Epithelial cell of proximal tubule (primary cell): ENCODE data around the gene CRELD2. TPM values are rescaled to one million over a fixed set of nuclear protein-coding genes. Genes with fewer than 3 reads are reported as not detected.

Source experiments
- DNase-seq: peaks from one replicate; pipeline ENCODE4 v3.0.0-alpha.2; 2011; ENCODE audit warnings: low read depth
- H3K4me3 ChIP-seq: 2 replicates; pipeline ENCODE4 v1.5.1; 2011; ENCODE audit warnings: low read depth, mild to moderate bottlenecking, low read length
- total RNA-seq: library from RNA; depleted of rRNA; stranded (reverse); fragments of >200 nt; gene quantifications from 2 replicates; pipeline ENCODE4 v1.2.3, GENCODE V29; 2015
- TF ChIP-seq, protein P1 (sequence below): conservative IDR thresholded peaks from 2 replicates; pipeline ENCODE4 v1.5.1; 2012; ENCODE audit warnings: low read depth, mild to moderate bottlenecking, low read length

Gene CRELD2
- total RNA-seq, 1 donor from 2014 or later = 54.1 TPM

DNA sequence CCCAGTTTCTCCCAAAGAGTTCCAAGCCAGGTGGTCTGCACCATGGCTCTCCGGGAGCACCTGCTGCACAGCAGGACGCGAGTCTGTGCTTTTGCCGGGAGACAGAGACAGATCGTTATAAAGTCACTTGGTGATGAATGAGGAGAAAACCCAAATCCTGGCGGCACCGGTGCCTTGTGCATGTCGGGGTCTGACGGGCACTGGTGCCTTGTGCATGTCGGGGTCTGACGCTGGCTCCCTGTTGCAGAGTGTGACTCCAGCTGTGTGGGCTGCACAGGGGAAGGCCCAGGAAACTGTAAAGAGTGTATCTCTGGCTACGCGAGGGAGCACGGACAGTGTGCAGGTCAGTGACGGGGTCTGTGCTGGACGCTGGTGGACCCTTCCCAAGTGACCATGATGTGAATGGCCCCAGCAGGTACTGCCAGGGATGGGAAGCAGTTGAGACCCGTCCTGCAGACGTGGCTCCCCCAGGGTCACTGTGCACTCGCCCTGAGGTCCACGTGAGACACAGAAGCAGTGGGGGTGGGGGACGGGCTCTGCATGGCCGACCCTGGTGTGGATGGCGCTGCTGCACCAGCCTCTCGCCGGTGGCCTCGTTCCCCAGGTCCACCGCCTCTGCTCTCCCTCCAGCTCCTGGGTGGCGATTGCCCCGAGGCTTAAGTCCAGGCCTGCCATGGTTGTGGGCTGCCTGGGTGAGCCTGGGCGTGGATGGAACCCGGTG, 5.8 kb downstream of the CRELD2 start:
- no peak for DNase-seq
- TF ChIP-seq, protein P1, sequence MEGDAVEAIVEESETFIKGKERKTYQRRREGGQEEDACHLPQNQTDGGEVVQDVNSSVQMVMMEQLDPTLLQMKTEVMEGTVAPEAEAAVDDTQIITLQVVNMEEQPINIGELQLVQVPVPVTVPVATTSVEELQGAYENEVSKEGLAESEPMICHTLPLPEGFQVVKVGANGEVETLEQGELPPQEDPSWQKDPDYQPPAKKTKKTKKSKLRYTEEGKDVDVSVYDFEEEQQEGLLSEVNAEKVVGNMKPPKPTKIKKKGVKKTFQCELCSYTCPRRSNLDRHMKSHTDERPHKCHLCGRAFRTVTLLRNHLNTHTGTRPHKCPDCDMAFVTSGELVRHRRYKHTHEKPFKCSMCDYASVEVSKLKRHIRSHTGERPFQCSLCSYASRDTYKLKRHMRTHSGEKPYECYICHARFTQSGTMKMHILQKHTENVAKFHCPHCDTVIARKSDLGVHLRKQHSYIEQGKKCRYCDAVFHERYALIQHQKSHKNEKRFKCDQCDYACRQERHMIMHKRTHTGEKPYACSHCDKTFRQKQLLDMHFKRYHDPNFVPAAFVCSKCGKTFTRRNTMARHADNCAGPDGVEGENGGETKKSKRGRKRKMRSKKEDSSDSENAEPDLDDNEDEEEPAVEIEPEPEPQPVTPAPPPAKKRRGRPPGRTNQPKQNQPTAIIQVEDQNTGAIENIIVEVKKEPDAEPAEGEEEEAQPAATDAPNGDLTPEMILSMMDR = no peak
- H3K4me3 ChIP-seq = no peak overlapping the region

DNA sequence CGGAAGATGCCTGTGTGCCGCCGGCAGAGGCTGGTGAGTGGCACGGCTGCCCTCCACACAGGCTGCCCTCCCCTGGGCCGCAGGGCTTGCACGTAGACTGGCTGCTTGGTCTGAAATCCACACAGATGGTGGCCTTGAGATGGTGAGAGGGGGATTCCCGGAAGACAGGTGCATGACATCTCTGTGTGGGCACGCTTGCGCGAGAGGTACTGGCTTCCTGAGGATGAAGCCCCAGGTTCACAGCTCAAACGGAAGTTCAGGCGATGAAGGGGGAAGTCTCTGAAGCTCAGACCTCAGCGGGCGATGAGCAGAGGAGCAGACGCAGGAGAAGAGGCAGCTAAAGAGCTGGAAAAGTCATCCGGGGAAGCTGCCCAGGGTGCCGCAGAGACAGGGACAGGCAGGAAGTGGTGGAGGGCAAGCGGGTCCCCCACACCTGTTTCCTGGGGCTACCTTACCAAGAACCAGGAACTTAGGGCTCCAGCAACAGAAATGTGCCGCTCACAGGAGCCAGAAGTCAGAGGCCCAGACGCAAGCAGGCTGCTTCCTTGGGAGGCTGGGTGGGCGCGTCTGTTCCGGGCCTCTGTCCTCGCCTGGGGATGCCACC, 7.2 kb downstream of the CRELD2 start:
- H3K4me3 ChIP-seq = no peak overlapping the region
- no peak for DNase-seq
- TF ChIP-seq, protein P1 = no peak

DNA sequence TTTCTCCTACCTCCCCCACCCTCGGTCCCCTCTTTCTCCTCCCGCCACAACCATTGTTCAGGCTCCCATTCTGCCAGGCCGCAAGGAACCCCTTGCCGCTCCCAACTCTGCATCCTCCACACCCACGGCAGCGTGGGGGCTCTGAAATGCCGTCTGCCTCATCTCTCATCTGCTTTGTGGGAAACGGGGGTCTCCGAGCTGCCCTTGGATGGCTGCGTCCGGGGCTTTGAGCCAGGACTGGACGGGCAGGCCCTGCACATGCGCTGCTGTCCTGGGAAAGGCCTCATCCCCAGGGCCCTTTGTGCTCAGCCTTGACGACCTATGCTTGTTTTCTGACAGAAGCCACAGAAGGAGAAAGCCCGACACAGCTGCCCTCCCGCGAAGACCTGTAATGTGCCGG, 8.5 kb downstream of the CRELD2 start:
- TF ChIP-seq, protein P1 = no peak
- H3K4me3 ChIP-seq = no peak overlapping the region
- no peak for DNase-seq

DNA sequence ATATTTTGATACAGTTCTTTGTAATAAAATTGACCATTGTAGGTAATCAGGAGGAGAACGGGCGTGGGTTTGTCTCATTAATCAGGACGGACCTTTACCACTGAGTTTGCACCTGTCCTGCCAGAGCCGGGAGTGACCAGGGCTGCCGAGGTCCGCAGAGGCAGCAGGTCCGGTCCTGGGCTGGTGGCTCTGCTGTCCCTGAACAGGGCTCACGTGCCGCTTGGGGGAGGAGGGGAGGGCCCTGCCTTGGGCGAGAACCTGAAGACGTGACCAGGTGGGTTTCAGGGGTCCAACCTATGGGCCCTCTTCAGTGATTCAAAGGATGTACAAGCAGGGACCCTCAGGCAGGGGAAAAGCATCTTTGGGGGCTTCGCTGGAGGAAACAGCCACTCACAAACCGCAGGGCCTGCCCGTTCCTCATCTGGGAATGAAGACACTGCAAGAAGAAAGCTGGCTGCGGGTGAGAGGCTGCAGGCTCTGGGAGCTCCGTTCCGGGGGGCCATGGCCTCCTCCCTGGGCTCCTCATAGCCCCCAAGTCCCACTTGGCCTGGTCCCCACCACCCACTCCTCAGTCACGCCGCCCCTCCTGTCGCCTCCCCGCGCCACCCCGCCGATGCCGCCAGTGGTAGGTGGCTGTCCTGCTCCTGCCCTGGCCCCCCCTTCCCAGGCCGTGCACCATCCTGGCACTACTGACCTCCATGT, 9.2 kb downstream of the CRELD2 start:
- TF ChIP-seq, protein P1 = no peak
- DNase-seq = no peak

DNA sequence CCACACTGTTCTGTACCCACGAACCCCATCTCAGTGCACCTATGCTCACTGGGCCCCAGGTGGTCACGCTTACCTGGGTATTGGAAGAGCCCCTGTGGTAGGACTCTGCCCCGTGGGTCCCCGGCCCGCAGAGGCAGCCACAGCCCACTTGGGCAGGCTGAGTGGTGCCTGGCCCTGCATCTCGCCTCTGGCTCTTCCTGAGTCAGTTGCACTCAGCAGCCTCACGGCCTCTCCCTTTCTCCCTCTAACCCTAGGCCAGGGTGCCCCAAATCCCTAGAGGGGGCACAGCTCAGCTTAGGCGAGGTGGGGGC, 9.7 kb downstream of the CRELD2 start:
- no peak overlapping the region for H3K4me3 ChIP-seq
- no peak for DNase-seq
- TF ChIP-seq, protein P1 = no peak

More for the DNA sequence above, 9.2 kb downstream of the CRELD2 start:
- no peak overlapping the region for H3K4me3 ChIP-seq

DNA sequence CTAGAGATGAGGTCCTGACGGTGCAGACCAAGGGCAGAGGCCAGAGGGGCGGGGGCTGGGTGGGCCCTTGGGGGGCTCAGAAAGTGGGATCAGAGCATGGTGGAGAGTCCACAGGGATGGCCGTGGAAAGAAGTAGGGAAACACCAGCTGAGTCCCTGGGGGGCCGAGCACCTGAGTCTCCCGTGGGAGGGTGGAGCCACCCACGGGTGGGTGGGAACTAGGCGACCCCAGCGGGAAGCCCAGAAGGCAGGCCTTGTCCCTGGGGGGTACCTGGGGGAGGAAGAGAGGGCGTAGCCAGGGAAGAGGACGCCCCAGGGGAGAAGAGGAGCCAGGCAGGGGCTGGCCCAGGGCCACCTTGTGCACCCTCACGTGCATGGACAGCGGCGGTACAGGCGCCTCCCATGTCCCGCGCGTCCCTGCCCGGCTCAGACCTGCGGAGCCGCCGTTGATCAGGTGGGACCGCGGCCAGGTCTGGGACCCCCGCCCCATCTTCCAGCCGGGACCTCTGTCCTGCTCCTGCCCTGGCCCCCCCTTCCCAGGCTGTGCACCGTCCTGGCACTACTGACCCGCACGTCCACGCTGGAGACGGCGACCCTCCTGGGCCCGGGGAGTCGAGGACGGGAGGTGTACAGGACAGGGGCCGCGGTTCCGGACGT, 10.2 kb downstream of the CRELD2 start:
- no peak for DNase-seq
- TF ChIP-seq, protein P1 = no peak
- H3K4me3 ChIP-seq = no peak overlapping the region
